ENCODE results near the gene CSH1.
"Not testable (repeated sequence)": the region's sequence is repeated elsewhere in the genome, so short reads cannot be mapped to it uniquely, and the experiment has no call there.

DNA sequence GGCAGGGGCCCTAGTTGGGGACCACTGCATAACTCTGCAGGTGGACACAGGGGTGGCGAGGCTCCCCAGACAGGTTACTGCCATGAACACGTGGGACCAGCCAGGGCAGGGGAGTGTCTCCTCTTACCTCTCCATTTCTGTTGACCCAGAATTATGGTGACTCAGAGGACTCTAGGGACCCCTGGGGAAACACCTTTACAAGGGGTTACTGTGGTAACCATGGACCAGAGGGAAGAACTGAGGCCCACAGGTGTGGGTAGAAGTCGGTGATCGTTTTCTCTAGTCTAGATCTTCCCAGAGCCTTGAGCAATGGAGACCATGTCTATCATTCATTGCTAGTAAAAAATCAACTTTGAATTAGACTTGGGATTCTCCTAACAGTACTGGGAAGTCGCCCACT lies 24.4 kb upstream of the CSH1 start:
- TF ChIP-seq, protein P1, sequence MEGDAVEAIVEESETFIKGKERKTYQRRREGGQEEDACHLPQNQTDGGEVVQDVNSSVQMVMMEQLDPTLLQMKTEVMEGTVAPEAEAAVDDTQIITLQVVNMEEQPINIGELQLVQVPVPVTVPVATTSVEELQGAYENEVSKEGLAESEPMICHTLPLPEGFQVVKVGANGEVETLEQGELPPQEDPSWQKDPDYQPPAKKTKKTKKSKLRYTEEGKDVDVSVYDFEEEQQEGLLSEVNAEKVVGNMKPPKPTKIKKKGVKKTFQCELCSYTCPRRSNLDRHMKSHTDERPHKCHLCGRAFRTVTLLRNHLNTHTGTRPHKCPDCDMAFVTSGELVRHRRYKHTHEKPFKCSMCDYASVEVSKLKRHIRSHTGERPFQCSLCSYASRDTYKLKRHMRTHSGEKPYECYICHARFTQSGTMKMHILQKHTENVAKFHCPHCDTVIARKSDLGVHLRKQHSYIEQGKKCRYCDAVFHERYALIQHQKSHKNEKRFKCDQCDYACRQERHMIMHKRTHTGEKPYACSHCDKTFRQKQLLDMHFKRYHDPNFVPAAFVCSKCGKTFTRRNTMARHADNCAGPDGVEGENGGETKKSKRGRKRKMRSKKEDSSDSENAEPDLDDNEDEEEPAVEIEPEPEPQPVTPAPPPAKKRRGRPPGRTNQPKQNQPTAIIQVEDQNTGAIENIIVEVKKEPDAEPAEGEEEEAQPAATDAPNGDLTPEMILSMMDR (tag by site-specific recombination; IDR thresholded peaks at IDR 0.05): not testable (repeated sequence)
- not testable (repeated sequence) for TF ChIP-seq ZNF677 (tag by site-specific recombination; IDR thresholded peaks at IDR 0.05); ZNF610 (tag by site-specific recombination; IDR thresholded peaks at IDR 0.05; ENCODE audit: borderline replicate concordance)

All from HEK293 (cell line).